Glutamatergic neuron (in vitro differentiated cells): ENCODE measurements around the gene KIF3A. TPM values are rescaled to one million over a fixed set of nuclear protein-coding genes. Genes with fewer than 3 reads are reported as not detected.
A peak's percentile ranks its signal among the peaks of the same experiment; 100 is the strongest.

ENCODE experiments used
- DNase-seq: peaks from one replicate; pipeline ENCODE4 v3.0.0; 2022
- H3K27ac Mint-ChIP-seq: one replicate; pipeline ENCODE4 v1.8.0; 2020; ENCODE audit warnings: mild to moderate bottlenecking, mixed read lengths, inconsistent platforms; ENCODE audit not compliant: unreplicated experiment
- H3K27me3 Mint-ChIP-seq: one replicate; pipeline ENCODE4 v1.8.0; 2020; ENCODE audit warnings: mild to moderate bottlenecking, moderate library complexity, mixed read lengths, inconsistent platforms; ENCODE audit not compliant: unreplicated experiment
- H3K36me3 Mint-ChIP-seq: one replicate; pipeline ENCODE4 v1.8.0; 2020; ENCODE audit warnings: mild to moderate bottlenecking, mixed read lengths, inconsistent platforms; ENCODE audit not compliant: unreplicated experiment
- H3K4me1 Mint-ChIP-seq: one replicate; pipeline ENCODE4 v1.8.0; 2020; ENCODE audit warnings: mild to moderate bottlenecking, low read depth, mixed read lengths, inconsistent platforms; ENCODE audit not compliant: unreplicated experiment
- H3K4me3 Mint-ChIP-seq: one replicate; pipeline ENCODE4 v1.8.0; 2020; ENCODE audit warnings: mild to moderate bottlenecking, mixed read lengths, inconsistent platforms; ENCODE audit not compliant: unreplicated experiment
- H3K9me3 Mint-ChIP-seq: one replicate; pipeline ENCODE4 v1.8.0; 2020; ENCODE audit warnings: mild to moderate bottlenecking, moderate library complexity, mixed read lengths, inconsistent platforms; ENCODE audit not compliant: unreplicated experiment
- total RNA-seq: library from RNA; stranded (reverse); fragmentation: NEBNext Ultra II Directional; extraction: Animal tissue kit (Norgen Biotek cat#: 25700); gene quantifications from one replicate; pipeline ENCODE4 v1.2.1, GENCODE V29; 2021; ENCODE audit not compliant: unreplicated experiment
- TF ChIP-seq, protein P1 (sequence below): fragments of 200-600 bp; sonication (generic); IDR thresholded peaks from one replicate; pipeline ENCODE4 v1.5.0; 2021; ENCODE audit not compliant: partially characterized antibody, unreplicated experiment

Gene KIF3A
- total RNA-seq, 1 donor from 2014 or later: 42.4 TPM

DNA sequence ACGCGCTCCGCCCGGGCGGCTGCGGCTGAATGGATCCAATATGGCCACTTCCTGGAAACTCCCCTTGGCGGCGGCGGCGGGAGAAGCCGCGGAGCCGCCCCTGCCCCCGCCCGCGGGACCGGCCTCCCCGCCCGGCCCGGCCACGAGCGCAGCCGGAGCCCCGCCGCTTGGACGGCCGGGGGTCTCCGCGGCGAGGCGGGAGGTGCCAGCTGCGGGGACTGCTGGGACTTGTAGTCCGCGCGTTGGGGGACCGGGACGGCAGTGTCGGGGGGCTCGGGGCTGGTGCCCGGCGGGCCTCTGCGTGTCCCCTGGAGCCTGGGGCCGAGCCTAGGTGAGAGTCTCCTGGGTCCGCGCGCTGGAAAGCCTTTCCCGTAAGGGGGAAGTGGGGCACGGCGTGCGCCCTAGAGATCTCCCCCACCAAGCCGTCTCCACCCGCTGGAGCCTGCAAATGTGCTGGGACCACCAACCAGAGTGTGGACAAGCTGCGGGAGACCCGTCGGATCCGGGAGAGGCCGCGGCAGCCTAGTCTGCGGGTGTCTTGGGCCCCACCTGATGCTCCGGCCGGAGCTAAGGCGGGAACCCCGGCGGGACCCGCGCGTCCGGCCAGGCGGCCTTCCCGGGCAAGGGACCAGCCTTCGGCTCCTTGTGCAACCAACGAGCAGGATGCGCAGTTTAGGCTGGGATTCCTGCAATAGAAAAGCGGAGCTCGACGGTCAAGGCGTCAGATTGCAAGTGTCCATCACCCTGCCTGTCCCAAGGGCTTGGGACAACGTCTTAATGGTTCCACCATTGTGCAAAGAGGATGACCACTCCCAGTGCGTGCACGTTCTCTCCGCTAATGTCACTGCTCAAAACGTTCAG is 40.1 kb upstream of the KIF3A start, which contains the start of gene SEPTIN8:
Gene SEPTIN8, minus strand, starts transcription at position 31 of the 861 bp plus-strand sequence. CDS start 102 bp downstream, outside the sequence.
- peak; percentile 61 for DNase-seq
- H3K36me3 Mint-ChIP-seq: no peaks in the 10 kb centered on the region
- H3K4me3 Mint-ChIP-seq: peak within 1 kb of the TSS; percentile 78
- H3K27ac Mint-ChIP-seq: no peak within 1 kb of the TSS
- no peaks in the 10 kb centered on the region for H3K9me3 Mint-ChIP-seq
- H3K27me3 Mint-ChIP-seq: peaks cover 10% of the 10 kb centered on the region
- TF ChIP-seq, protein P1, sequence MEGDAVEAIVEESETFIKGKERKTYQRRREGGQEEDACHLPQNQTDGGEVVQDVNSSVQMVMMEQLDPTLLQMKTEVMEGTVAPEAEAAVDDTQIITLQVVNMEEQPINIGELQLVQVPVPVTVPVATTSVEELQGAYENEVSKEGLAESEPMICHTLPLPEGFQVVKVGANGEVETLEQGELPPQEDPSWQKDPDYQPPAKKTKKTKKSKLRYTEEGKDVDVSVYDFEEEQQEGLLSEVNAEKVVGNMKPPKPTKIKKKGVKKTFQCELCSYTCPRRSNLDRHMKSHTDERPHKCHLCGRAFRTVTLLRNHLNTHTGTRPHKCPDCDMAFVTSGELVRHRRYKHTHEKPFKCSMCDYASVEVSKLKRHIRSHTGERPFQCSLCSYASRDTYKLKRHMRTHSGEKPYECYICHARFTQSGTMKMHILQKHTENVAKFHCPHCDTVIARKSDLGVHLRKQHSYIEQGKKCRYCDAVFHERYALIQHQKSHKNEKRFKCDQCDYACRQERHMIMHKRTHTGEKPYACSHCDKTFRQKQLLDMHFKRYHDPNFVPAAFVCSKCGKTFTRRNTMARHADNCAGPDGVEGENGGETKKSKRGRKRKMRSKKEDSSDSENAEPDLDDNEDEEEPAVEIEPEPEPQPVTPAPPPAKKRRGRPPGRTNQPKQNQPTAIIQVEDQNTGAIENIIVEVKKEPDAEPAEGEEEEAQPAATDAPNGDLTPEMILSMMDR: no peak
- H3K4me1 Mint-ChIP-seq: peaks cover 13% of the 10 kb centered on the region

DNA sequence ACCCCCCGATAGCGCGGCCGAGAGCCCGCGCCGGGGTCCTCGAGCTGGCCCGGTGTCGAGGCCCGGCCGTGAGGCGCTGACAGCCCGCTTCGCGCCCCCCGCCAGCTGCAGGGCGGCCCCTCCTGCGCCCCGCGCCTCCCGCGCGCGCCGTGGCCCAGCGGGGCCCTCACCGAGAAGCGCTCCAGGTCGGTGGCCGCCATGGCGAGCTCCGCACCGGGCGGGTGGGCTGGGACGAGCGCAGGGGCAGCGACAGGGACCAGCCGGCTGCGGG is 39.5 kb upstream of the KIF3A start:
- H3K27me3 Mint-ChIP-seq: peaks cover 10% of the 10 kb centered on the region
- no peak overlapping the region for H3K27ac Mint-ChIP-seq
- peaks cover 13% of the 10 kb centered on the region for H3K4me1 Mint-ChIP-seq
- no peak for DNase-seq
- TF ChIP-seq, protein P1: no peak
- no peaks in the 10 kb centered on the region for H3K36me3 Mint-ChIP-seq
- H3K9me3 Mint-ChIP-seq: no peaks in the 10 kb centered on the region
- H3K4me3 Mint-ChIP-seq: no peak overlapping the region

DNA sequence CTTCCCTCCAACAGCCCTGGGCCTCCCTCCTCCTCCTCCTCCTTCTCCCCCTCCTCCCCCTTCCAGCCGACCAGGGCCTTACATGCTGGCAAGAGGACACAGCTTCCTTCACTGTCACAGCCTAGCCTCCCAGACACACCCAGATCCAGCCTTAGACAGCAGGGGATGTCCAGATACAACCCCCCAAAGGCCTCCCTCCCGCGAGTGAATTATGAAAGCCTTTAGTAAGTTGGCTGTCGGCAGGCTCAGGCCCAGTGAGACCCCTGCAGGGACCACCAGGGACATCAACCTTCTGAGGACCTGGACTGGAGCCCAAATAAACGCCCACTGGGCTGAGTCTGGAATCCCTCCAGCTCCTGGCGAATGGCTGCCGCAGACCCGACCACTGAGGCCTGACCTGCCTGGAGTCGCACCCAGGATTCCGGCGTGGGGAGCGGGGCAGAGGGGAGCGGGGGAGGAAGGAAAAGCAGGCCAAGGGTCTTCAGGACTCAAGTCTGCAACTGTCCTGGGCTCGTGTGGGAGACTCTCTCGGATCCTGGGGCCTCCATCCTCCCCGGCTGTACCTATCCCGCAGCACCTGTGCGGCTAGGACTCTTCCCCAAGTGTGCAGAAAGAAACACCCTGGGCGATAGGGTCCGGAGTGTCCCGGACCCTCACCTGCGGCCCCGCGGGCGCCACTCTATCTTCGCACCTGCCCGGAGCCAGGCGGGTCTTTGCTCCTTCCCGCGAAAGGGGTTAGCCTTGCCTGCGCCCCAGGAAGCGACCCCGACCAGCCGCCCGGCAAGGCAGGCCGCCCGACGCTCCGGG is 39.0 kb upstream of the KIF3A start:
- Mint-ChIP-seq H3K36me3 (no peaks in the 10 kb centered on the region), H3K27ac (no peak overlapping the region), H3K4me1 (peaks cover 13% of the 10 kb centered on the region), H3K27me3 (peaks cover 10% of the 10 kb centered on the region), H3K9me3 (no peaks in the 10 kb centered on the region), H3K4me3 (peak overlapping the region; percentile 78)
- peak; percentile 35 for DNase-seq
- TF ChIP-seq, protein P1: no peak

DNA sequence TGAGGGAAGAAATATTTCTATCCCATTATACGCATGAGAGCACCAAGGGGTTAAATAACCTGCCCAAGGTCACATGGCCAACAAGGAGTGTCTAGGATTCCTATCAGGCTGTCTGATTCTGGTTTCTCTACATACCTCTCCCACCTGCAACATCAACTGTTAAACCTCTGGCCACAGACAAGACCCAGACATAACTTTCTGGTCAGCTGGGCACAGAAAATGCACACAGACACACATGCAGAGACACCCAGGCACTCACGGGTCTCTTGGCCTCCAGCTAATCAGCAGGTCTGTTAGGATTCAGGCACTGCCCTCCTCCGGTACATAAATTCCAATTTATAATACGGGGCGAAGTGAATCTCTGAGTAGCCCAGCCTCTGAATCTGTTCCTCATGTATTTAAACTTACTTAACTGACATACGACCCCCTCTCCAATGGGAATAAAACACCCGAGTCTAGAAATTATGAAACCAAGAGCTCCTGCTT is 38.2 kb upstream of the KIF3A start:
- Mint-ChIP-seq H3K27me3 (peaks cover 10% of the 10 kb centered on the region), H3K4me3 (peak overlapping the region; percentile 78), H3K4me1 (peaks cover 13% of the 10 kb centered on the region), H3K27ac (no peak overlapping the region), H3K36me3 (no peaks in the 10 kb centered on the region), H3K9me3 (no peaks in the 10 kb centered on the region)
- TF ChIP-seq, protein P1: no peak
- DNase-seq: no peak
